ENCODE measurements around the gene C2orf81. TPM values are rescaled to one million over a fixed set of nuclear protein-coding genes. Genes with fewer than 3 reads are reported as not detected.

Gene C2orf81
- polyA plus RNA-seq, 10 donors = 1.7 to 3.2 (median 2.4) TPM

- DNase-seq = peak; percentile 91 to 97 (median 95)
Observed at GRCh38 chr2:74391580-74392448, 29.6 kb downstream of the C2orf81 start.

DNA sequence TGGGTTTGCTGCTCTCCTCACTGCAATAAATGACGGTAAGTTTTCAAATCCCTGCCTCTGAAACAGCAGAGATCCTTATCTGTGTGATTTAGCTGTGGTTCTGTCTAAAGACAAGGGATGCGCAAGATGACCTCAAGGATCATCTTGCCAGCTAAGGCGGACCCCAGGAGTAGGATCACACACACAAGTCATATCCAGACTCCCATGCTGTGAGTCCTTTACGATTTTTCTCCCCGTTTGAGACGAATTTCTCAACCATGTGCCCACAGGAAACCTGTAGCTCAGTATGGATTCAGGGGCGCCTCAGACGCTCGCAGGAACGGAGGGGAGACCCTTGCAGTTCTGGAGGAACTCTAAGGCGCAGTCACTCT is 30.2 kb downstream of the C2orf81 start:
- peak in 2 of 3 donors; percentile 28 to 35 for DNase-seq

- DNase-seq = no peak
Observed at GRCh38 chr2:74390606-74391005, 30.8 kb downstream of the C2orf81 start.

- no peak for DNase-seq
Observed at GRCh38 chr2:74387346-74387745, 34.1 kb downstream of the C2orf81 start.

GRCh38 chr2:74385396-74385795 is 36.0 kb downstream of the C2orf81 start:
- DNase-seq = no peak

DNA sequence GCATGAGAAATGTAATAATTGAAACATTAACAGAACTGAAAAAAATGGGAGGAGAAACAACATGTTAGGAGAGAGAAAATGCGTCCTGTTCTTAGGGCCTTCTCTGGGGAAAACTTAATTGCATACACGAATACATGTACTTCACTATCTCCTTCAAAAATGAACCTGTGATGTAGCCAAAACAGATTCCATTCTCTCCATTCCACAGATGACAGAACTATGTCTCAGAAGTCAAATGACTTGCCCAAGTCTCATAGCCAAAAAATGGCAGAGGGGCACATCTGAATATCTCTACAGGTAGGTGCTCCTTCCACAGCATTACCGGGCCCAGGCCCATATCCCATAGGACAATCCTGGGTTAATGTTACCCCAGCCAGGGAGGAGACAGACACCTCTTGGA is 37.4 kb downstream of the C2orf81 start:
- no peak for DNase-seq

GRCh38 chr2:74383254-74383653 is 38.2 kb downstream of the C2orf81 start:
- no peak for DNase-seq

- no peak for DNase-seq
Observed at GRCh38 chr2:74381751-74382150, 39.7 kb downstream of the C2orf81 start.

DNA sequence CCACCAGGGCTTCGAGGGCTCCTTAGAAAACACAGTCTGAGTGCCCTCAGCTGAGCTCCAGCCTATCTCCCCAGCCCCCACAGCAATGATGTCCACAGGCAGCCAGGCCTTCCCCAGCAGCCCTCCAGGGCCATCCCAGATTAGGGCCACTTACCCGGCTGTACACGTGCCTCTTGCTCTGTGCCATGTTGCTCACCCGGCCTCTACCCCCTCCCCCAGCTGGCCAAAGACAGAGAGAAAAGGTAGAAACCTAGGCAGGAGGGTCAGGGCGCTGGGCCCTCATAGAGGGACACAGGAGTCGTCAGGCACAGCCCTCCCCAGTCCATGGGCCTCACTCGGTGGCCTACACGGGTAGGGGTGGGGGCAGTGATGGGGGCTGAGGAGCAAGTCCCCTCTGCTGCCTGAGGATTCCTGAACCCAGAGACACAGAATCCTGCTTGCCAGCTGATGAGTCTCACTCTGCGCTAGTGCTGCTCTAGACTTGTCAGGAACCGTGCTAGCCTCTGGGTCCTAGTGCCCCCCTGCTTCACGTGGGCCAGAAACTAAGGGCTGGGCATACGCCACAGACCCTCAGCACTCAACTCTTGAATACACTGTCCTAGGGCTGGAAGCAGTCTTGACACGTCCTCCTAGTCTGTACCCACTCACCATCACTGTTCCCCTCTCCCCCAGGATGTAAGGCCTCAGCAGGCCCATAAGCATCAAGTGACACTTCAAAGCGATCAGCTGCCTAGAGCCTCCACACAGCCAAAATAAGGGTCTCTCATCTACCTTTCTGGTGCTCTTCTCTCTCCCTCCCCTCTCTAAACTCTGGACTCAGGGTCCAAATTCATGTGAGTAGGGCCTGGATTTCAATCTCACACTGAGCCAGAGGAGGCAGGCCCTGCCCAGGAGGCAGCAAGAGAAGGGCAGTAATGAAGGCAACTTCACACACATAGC is 41.3 kb downstream of the C2orf81 start, which contains the start of gene DCTN1:
Gene DCTN1 (minus strand): TSS at position 461 of the 939 bp plus-strand sequence. CDS start 274 bp downstream, at position 187.
- peak; percentile 50 to 81 (median 66) for DNase-seq

DNA sequence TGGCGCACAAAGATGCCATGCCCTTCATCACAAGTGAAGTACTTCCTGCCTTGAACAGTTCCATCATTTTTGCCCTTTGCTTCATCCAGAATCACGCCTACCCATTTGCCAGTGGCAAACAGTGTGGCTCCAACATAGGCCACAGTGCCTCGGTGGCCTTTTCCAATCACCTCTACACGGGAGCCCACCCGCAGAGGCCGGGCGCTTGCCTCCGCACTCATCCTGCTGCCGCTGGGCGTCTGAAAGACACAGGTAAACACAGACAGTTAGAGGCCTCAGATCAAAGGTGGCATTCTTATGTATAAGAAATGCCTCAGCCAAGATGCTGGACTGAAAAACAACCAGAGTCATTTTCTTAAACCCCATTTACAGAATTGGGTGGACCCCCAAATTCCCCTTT is 43.4 kb downstream of the C2orf81 start:
- DNase-seq = no peak

DNA sequence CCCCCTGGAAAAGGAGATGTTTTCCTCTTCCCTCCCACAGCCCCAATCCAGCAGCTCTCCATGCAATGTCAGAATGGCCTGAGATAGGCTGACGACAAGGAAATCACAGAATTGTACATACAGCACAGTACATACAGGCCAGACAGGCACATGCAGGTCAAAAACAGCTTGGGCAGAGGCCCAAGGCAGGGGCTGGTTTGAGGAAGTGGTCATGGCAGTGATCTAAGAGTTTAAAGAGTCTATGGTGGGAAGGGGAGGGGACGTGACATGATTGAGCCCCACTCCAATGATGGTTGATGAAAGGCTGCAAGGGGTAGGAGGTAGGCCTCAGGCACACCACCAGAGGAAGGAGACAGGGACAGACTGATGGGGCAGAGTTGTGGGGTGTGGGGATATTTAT is 45.6 kb downstream of the C2orf81 start:
- DNase-seq = no peak

- peak; percentile 42 to 82 (median 67) for DNase-seq
Observed at GRCh38 chr2:74374509-74375205, 46.8 kb downstream of the C2orf81 start.

GRCh38 chr2:74373985-74374384 is 47.4 kb downstream of the C2orf81 start:
- DNase-seq = no peak

GRCh38 chr2:74373221-74373676 is 48.2 kb downstream of the C2orf81 start:
- peak in 1 of 3 donors; percentile 34 for DNase-seq

GRCh38 chr2:74372674-74373073 is 48.7 kb downstream of the C2orf81 start:
- DNase-seq = no peak

DNA sequence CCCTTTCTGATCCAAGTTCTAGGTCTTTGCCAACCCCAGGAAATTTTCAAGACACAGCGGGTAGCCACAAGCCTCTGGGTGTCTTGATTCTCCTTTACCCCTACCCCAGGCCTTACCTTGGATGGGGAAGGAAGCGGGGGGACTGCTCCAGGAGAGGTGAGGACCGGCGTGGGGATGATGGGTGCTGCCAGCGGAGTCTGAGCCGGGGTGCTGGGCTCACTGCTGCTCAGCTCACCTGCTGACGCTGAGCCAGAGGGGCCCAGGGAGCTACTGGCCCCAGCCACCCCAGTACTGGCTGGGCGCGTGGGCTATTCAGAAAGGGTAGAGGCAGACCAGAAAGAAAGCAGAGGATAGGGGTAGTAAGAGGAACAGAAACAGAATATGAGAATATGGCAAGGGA is 50.0 kb downstream of the C2orf81 start:
- no peak for DNase-seq

DNA sequence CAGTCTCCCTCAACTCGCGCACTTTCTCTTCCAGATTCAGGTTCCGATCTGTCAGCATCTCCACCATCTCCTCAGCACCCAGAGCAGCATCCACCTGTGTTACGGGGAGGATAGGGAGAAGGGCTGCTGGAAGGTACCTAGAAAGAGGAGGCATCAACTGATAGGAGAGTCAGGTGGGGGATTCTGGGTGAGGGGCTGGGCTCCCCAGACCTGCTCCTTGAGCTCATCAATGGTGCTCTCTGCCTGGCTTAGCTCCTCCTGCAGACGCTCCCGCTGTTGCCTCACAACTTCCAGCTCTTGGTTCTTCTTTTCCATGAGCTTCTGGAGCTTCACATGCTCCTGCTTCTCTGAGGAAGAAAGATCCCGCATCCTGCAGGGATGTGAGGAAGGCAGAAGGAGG is 51.4 kb downstream of the C2orf81 start:
- no peak for DNase-seq

- no peak for DNase-seq
Observed at GRCh38 chr2:74368499-74368898, 52.9 kb downstream of the C2orf81 start.

DNA sequence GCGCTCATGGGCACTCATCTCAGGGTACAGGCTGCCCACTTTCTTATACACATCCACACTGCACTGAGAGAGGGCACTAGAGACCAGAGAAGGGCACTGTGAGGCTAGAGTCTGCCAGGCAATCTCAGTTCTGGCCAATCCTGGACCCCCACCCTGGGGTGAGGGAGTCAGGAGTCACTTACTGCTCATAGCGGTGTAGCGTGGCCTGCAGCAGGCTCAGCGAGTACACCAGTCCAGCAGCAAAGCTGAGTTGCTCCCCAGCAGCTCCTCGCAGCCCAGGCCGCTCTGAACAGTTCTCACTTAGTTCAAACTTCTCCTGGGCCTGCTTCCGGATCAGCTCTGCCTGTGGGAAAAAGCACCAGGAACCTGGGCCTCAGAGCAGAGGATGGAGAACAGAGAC is 53.6 kb downstream of the C2orf81 start:
- DNase-seq = no peak

- DNase-seq = no peak
Observed at GRCh38 chr2:74366036-74366435, 55.4 kb downstream of the C2orf81 start.

Data from muscle of back (tissue), 11 donors.